Psoas muscle (tissue), 8 donors: ENCODE results near the gene SAMD10. TPM values are rescaled to one million over a fixed set of nuclear protein-coding genes. Genes with fewer than 3 reads are reported as not detected.

Experiments used
- ATAC-seq, 4 donors: fragments of 200-7000 bp; cut with Tn5 transposase; one replicate each; pipeline ENCODE4 v1.9.1; 2020; ENCODE audit warnings: moderate library complexity in 3 of 4, mild to moderate bottlenecking in 2 of 4
- DNase-seq, 2 donors: peaks; one replicate each; pipeline ENCODE4 v3.0.0-alpha.2; 2020
- H3K27ac ChIP-seq: fragments of 200-600 bp; one replicate; pipeline ENCODE4 v1.8.0; 2022
- H3K27me3 ChIP-seq, 3 donors: fragments of 200-600 bp in 1 of 3; one replicate each; pipeline versions ENCODE4 v1.6.1 to v1.8.0; 2013 to 2022; ENCODE audit warnings: low read length in 2 of 3, mild to moderate bottlenecking in 2 of 3, moderate library complexity in 1 of 3; ENCODE audit not compliant: insufficient read depth in 3 of 3
- H3K36me3 ChIP-seq, 2 donors: fragments of 200-600 bp in 1 of 2; one replicate each; pipeline versions ENCODE4 v1.6.1 to v1.8.0; 2013 to 2022; ENCODE audit warnings: low read depth in 1 of 2, mild to moderate bottlenecking in 1 of 2, moderate library complexity in 1 of 2; ENCODE audit not compliant: insufficient read depth in 1 of 2
- H3K4me1 ChIP-seq: fragments of 200-600 bp; one replicate; pipeline ENCODE4 v1.8.0; 2022
- H3K4me3 ChIP-seq: fragments of 200-600 bp; one replicate; pipeline ENCODE4 v1.8.0; 2022; ENCODE audit warnings: mild to moderate bottlenecking
- H3K9me3 ChIP-seq: fragments of 200-600 bp; one replicate; pipeline ENCODE4 v1.8.0; 2022
- CTCF ChIP-seq: fragments of 200-600 bp; IDR thresholded peaks from one replicate; pipeline ENCODE4 v1.8.0; 2022; ENCODE audit warnings: antibody characterized with exemption
- WGBS, 3 donors: extraction: QIAGEN DNeasy Blood & Tissue Kit; methylation state at CpG; one replicate each; pipeline versions ENCODE4 v1.1.6 to v1.1.7; 2013; 5-methylcytosine and 5-hydroxymethylcytosine counted together
- intact Hi-C, 2 donors: fragments of 100-400 bp; cut with DNase I; formaldehyde crosslinking; loops; one replicate each; pipeline versions ENCODE4 v1.11.0 to v1.14.2; 2022
- polyA plus RNA-seq, 3 donors: library from polyadenylated mRNA; stranded (reverse); fragments of 200-250 nt; gene quantifications; one replicate each; pipeline ENCODE4 v1.2.3, GENCODE V29; 2013
- total RNA-seq, 4 donors: library from RNA; stranded (reverse); fragmentation: NEBNext Ultra II Directional in 2 of 4; extraction: Animal tissue kit (Norgen Biotek cat#: 25700) in 2 of 4; gene quantifications; one replicate each; pipeline versions ENCODE4 v1.2.1 to v1.2.4, GENCODE V29; 2021 to 2023
- donor health status: healthy with polysubstance abuse.
- donor health status: DM: no; HTN: no; CAD: no; lungs with moderate emphysema.
- donor health status: Bipolar disorder and iron deficiency.
- donor health status: healthy.
- donor health status: DM: yes; HTN: yes; CAD: no.
- donor health status: DM: no; HTN: no; CAD: no.
- donor health status: DM: no; HTN: no; CAD: no.
- donor health status: DM: yes; HTN: yes; CAD: no.

Gene SAMD10
- total and polyA plus RNA-seq, 7 donors, result 0.32 to 5.5 (median 0.56) TPM

GRCh38 chr20:63937596-63937995 is 41.8 kb downstream of the SAMD10 start:
- 48 to 82% (median 54%) methylated on average over 14 of the region's 14 CpGs for WGBS, 3 donors
- peaks cover 5 to 60% of the 10 kb centered on the region in 2 donors for H3K36me3 ChIP-seq
- H3K9me3 ChIP-seq, result no peaks in the 10 kb centered on the region
- intact Hi-C loops, result no loop called here
- TF ChIP-seq CTCF, result no peak
- ATAC-seq (peak; percentile 42 to 78 (median 53)), DNase-seq (no peak)
- no peak overlapping the region for H3K4me3 ChIP-seq
- no peaks in the 10 kb centered on the region for H3K4me1 ChIP-seq
- no peaks in the 10 kb centered on the region for H3K27me3 ChIP-seq
- peak overlapping the region; percentile 46 for H3K27ac ChIP-seq

GRCh38 chr20:63935447-63935846 is 44.0 kb downstream of the SAMD10 start:
- Histone ChIP-seq H3K36me3 (peaks cover 9 to 70% of the 10 kb centered on the region in 2 donors), H3K27ac (no peak overlapping the region), H3K4me3 (no peak overlapping the region), H3K9me3 (no peaks in the 10 kb centered on the region), H3K27me3 (no peaks in the 10 kb centered on the region), H3K4me1 (no peaks in the 10 kb centered on the region)
- DNase-seq (no peak), ATAC-seq (no peak)
- intact Hi-C loops, result no loop called here
- TF ChIP-seq CTCF, result no peak
- 89 to 92% (median 89%) methylated on average over 9 of the region's 9 CpGs for WGBS, 3 donors

GRCh38 chr20:63934271-63935068 is 45.0 kb downstream of the SAMD10 start:
- 79 to 88% (median 82%) methylated on average over 37 of the region's 37 CpGs for WGBS, 3 donors
- no peak overlapping the region for H3K4me3 ChIP-seq
- intact Hi-C loops, result no loop called here
- peaks cover 15 to 70% of the 10 kb centered on the region in 2 donors for H3K36me3 ChIP-seq
- H3K27ac ChIP-seq, result no peak overlapping the region
- no peaks in the 10 kb centered on the region for H3K9me3 ChIP-seq
- no peaks in the 10 kb centered on the region for H3K4me1 ChIP-seq
- H3K27me3 ChIP-seq, result no peaks in the 10 kb centered on the region
- no peak for TF ChIP-seq CTCF
- no peak for DNase-seq
- no peak for ATAC-seq

- intact Hi-C loops, result no loop called here
- DNase-seq, result no peak
- Histone ChIP-seq H3K27ac (no peak overlapping the region), H3K4me1 (no peaks in the 10 kb centered on the region), H3K27me3 (no peaks in the 10 kb centered on the region), H3K4me3 (no peak overlapping the region), H3K36me3 (peaks cover 15 to 70% of the 10 kb centered on the region in 2 donors), H3K9me3 (no peaks in the 10 kb centered on the region)
- ATAC-seq, result no peak
- 71 to 80% (median 78%) methylated on average over 5 of the region's 5 CpGs for WGBS, 3 donors
- TF ChIP-seq CTCF, result no peak
These were observed 45.8 kb downstream of the SAMD10 start for GRCh38 chr20:63933646-63934045.
